Activated CD4-positive, alpha-beta T cell treated with anti-CD3 and anti-CD28 coated beads, Interleukin-2, amount 50 U/mL, for 24 hours (primary cell): ENCODE data around the gene THOP1.

ENCODE experiments used
- DNase-seq, 2 donors: peaks; one replicate each; pipeline ENCODE4 v3.0.0-alpha.2; 2020; ENCODE audit warnings: low read depth in 1 of 2, low spot score in 1 of 2

THOP1 gene

DNA sequence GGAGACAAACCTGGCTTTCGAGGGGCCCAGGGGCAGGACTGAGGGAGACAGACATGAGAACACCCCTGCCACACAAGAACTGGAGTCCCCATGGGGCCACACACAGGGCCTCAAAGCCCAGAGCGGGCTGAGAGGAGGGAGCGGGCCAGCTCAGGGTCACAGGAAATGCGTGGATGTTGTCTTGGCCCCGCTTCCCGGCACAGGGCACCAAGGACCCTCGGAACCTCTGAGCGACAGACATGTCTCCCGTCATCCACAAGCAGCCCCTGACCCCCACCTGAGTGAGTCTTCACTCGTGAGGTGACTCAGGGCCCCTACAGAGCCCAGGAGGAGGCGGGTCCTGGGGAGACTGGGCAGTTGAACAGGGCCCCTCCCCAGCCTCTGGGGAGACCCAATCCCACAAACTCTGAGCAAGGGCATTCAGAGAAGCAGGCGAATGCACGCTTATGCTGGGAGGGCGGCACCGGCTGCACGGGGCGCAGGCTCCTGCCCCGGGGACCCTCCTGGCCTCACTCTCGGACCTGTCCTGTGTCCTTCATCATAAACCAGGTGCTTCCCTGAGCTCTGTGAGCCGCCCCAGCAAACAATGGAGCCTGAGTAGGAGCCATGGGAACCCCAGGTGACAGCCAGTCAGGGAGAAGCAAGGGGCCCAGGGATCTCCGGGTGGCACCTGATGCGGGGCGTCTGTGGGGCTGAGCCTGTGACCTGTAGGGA, 22.4 kb upstream of the THOP1 start:
- no peak for DNase-seq

GRCh38 chr19:2763687-2764086, 21.6 kb upstream of the THOP1 start:
- no peak for DNase-seq

- no peak for DNase-seq
These were observed 20.4 kb upstream of the THOP1 start for GRCh38 chr19:2764945-2765344.

GRCh38 chr19:2765376-2765775, 19.9 kb upstream of the THOP1 start:
- no peak for DNase-seq

- no peak for DNase-seq
These were observed 18.5 kb upstream of the THOP1 start for GRCh38 chr19:2766594-2767372.

- no peak for DNase-seq
These were observed 17.6 kb upstream of the THOP1 start for GRCh38 chr19:2767688-2768087.

- DNase-seq = no peak
These were observed 16.8 kb upstream of the THOP1 start for GRCh38 chr19:2768365-2769132.

DNA sequence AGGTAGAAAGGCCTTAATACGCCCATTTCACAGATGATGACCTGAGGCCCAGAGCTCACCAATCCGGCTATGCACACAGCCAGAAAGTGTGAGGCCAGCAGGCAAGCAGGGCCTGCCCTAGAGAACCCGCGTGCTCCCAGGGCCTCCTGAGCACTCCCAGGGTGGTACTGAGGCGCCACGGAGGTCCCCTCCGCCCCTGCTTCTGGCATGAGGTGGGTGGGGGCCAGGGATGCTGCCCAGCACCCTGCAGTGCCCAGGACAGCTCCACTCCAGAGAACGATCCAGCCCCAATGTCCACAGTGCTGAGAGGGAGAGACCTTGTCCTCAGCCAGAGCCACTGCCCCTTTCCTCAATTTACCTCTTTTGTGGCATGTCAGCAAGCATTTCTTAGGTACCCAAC, 16.1 kb upstream of the THOP1 start:
- no peak for DNase-seq

DNA sequence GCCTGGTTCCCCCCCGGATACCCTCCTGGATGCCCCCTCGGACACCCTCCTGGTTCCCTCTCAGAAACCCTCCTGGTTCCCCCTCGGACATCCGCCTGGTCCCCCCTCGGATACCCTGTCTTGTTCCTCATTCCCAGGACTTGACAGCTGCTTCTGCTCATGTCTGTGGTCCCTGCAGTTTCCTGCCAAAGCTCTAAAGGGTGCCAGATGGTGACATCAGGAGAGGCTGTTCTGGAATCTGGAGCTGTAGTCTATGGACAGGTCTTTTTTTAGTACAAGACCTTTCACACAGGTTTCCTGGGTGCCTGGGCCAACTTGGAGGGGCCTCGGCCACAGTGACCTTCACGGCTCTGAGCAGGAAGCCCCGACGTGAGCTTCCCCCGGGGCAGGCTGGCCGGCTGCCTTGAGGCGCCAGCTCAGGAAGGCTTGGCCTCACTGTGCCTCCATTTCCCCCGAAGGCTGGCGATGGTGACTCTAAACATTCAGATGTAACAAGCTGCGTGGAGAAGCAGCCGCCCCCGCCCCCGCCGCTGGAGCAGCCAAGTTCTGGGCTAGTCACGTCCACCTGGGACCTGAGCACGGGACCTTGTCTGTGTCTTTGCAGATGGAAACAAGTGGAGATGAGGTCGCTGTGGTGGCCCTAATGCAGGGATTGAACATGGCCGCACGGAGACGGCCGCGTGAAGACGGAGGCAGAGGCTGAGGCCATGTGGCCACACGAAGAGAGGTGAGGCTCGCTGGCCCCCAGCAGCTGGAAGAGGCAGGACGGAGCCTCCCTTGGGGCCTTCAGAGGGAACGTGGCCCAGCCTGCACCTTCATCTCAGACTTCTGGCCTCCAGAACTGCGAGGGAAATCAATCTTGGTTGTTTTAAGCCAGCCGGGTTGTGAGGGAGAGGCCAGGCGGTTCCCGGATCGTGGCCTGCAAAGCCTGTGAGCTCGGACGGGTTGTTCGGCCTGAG, 15.0 kb upstream of the THOP1 start:
- DNase-seq = no peak

DNA sequence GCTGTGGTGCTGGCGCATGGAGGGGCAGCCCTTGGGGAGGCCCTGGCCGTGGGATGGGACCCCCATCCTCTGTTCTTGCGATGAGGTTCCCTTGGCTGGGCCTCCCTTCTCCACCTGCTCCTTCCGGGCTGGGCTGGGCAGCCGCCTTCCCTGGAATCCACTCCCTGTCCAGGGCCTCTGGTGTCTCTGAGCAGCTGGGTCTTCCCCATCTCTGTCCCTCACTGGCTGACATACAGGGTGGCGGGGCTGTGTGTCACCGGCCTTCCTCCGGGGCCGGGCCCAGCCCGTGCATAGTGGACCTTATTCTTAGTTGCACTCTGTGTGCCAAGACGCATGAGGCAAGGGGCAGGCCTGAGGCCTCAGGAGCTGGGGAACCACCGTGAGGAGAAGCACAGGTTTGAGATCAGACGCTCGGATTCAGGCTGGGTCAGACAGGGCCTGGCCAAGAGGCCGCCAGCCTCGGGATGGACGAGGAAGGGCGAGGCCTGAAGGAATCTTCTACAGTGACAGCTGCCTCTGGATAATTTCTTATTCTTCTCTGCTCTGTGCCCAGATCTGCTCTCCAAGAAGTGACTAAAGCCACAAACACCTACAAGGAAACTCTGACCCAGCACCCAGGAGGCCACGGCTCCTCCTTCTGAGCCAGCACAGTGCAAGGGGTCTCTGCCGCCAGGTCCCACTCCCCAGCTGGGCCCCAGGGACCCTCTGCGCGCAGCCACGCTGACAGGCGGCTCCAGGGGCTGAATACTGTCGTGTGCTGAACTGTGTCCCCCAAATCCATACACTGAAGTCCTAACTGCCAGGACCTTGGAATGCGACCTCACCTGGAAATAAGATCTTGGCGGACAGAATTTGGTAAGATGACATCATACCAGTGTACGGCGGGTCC, 13.3 kb upstream of the THOP1 start:
- no peak for DNase-seq

GRCh38 chr19:2774083-2774679, 11.1 kb upstream of the THOP1 start:
- DNase-seq = no peak

GRCh38 chr19:2774953-2775555, 10.2 kb upstream of the THOP1 start:
- no peak for DNase-seq

DNA sequence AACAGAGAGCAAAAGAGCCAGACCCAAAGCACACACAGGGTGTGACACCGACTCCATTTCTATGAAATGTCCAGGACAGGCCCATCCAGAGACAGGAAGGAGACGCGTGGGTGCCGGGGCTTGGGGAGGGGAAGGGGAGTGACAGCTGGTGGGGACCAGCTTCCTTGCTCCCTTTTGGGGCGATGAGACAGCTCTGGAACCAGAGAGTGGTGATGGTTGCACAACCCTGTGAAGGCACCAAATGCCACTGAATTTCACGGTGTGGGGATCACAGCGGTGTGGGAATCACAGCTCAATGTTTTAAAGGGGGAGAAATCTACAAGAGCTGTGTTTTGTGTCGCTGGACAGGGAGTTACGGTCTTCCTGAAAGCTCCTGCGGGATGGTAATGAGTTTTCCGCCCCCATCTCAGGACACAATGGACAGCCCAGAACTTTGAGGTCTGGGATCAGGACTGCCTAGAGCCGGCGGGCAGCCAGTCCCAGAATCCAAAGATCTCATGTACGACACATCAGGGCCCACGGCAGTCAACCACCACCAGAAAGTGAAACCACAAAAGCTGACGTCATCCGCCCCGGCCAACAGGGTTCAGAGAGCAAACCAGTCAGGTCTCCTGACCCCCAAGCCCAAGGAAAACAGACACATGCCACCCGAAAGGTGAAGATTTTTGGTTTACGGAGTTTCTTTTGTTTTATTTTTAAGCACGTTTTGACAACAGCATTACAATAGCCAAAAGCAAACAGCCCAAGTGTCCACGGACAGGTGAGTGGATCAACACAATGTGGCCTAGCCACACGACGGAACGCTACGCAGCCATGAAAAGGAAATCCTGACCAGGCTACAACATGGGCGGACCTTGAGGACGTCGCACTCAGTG, 9.5 kb upstream of the THOP1 start:
- peak in 1 of 2 donors; percentile 51 for DNase-seq

- DNase-seq = no peak
These were observed 7.2 kb upstream of the THOP1 start for GRCh38 chr19:2777952-2778683.

- DNase-seq = no peak
These were observed 6.1 kb upstream of the THOP1 start for GRCh38 chr19:2779121-2779740.

GRCh38 chr19:2780284-2780683, 5.0 kb upstream of the THOP1 start:
- no peak for DNase-seq
